ENCODE results near the gene NDUFV3. TPM values are rescaled to one million over a fixed set of nuclear protein-coding genes. Genes with fewer than 3 reads are reported as not detected.
"Not testable (repeated sequence)": the region's sequence is repeated elsewhere in the genome, so short reads cannot be mapped to it uniquely, and the experiment has no call there.

Gene NDUFV3
- total and polyA plus RNA-seq, 2 donors (not counting 3 experiments of a cell fraction or from before 2014, with no cell fraction given): 13.4 to 45.7 TPM

- H3K4me3 ChIP-seq (replicated peaks in 1 of 3; ENCODE audit: insufficient read depth in 1 of 3, low read depth in 1 of 3, low read length in 3 of 3); H3K79me2 ChIP-seq (ENCODE audit: control insufficient read depth, insufficient read depth, low read length); H3K9me1 ChIP-seq (replicated peaks; ENCODE audit: control insufficient read depth, extremely low read depth, insufficient read depth, low read length); DNase-seq (ENCODE audit: low read depth, low spot score); BruUV-seq (replicated peaks); H3K27me3 ChIP-seq (ENCODE audit: control insufficient read depth in 2 of 2, insufficient read depth in 2 of 2, low read length in 2 of 2); H3K36me3 ChIP-seq (ENCODE audit: control insufficient read depth in 2 of 2, extremely low read depth in 1 of 2, insufficient read depth in 2 of 2, low read length in 2 of 2); H3K4me2 ChIP-seq (ENCODE audit: insufficient read depth, low read length); H3K27ac ChIP-seq (ENCODE audit: insufficient read depth, low read depth, low read length); intact Hi-C loops (cut with micrococcal nuclease); dilution Hi-C loops (cut with MboI; ENCODE audit: extremely low pct_ligation_motif_present, low sequenced_read_pairs); FAIRE-seq; CTCF ChIA-PET; H3K9ac ChIP-seq (replicated peaks; ENCODE audit: extremely low read depth, insufficient read depth, low read length); H3K9me3 ChIP-seq (replicated peaks; ENCODE audit: control insufficient read depth, insufficient read depth, low read length); H4K20me1 ChIP-seq (replicated peaks; ENCODE audit: control insufficient read depth, extremely low read depth, insufficient read depth, low read length); H3K4me1 ChIP-seq (ENCODE audit: control insufficient read depth, extremely low read depth, insufficient read depth, low read length); H2AFZ ChIP-seq (ENCODE audit: low read depth, low read length); POLR2A ChIA-PET: not testable (repeated sequence)
These were observed 40.2 kb downstream of the NDUFV3 start for GRCh38 chr21:42933137-42933970.

GRCh38 chr21:42933973-42934372 lies 40.9 kb downstream of the NDUFV3 start:
- H3K79me2 ChIP-seq (ENCODE audit: control insufficient read depth, insufficient read depth, low read length); H3K9me1 ChIP-seq (replicated peaks; ENCODE audit: control insufficient read depth, extremely low read depth, insufficient read depth, low read length); POLR2A ChIA-PET; BruUV-seq (replicated peaks); CTCF ChIA-PET; H2AFZ ChIP-seq (ENCODE audit: low read depth, low read length); dilution Hi-C loops (cut with MboI; ENCODE audit: extremely low pct_ligation_motif_present, low sequenced_read_pairs); H3K9me3 ChIP-seq (replicated peaks; ENCODE audit: control insufficient read depth, insufficient read depth, low read length); H3K4me3 ChIP-seq (replicated peaks in 1 of 3; ENCODE audit: insufficient read depth in 1 of 3, low read depth in 1 of 3, low read length in 3 of 3); H4K20me1 ChIP-seq (replicated peaks; ENCODE audit: control insufficient read depth, extremely low read depth, insufficient read depth, low read length); H3K9ac ChIP-seq (replicated peaks; ENCODE audit: extremely low read depth, insufficient read depth, low read length); intact Hi-C loops (cut with micrococcal nuclease); H3K36me3 ChIP-seq (ENCODE audit: control insufficient read depth in 2 of 2, extremely low read depth in 1 of 2, insufficient read depth in 2 of 2, low read length in 2 of 2); FAIRE-seq; H3K4me2 ChIP-seq (ENCODE audit: insufficient read depth, low read length); H3K27me3 ChIP-seq (ENCODE audit: control insufficient read depth in 2 of 2, insufficient read depth in 2 of 2, low read length in 2 of 2); H3K27ac ChIP-seq (ENCODE audit: insufficient read depth, low read depth, low read length); DNase-seq (ENCODE audit: low read depth, low spot score); H3K4me1 ChIP-seq (ENCODE audit: control insufficient read depth, extremely low read depth, insufficient read depth, low read length): not testable (repeated sequence)

GRCh38 chr21:42936360-42936759 lies 43.3 kb downstream of the NDUFV3 start:
- H3K4me3 ChIP-seq (replicated peaks in 1 of 3; ENCODE audit: insufficient read depth in 1 of 3, low read depth in 1 of 3, low read length in 3 of 3); H3K4me1 ChIP-seq (ENCODE audit: control insufficient read depth, extremely low read depth, insufficient read depth, low read length); FAIRE-seq; H3K4me2 ChIP-seq (ENCODE audit: insufficient read depth, low read length); H3K9me1 ChIP-seq (replicated peaks; ENCODE audit: control insufficient read depth, extremely low read depth, insufficient read depth, low read length); H3K9ac ChIP-seq (replicated peaks; ENCODE audit: extremely low read depth, insufficient read depth, low read length); H3K36me3 ChIP-seq (ENCODE audit: control insufficient read depth in 2 of 2, extremely low read depth in 1 of 2, insufficient read depth in 2 of 2, low read length in 2 of 2); DNase-seq (ENCODE audit: low read depth, low spot score); H2AFZ ChIP-seq (ENCODE audit: low read depth, low read length); H3K9me3 ChIP-seq (replicated peaks; ENCODE audit: control insufficient read depth, insufficient read depth, low read length); intact Hi-C loops (cut with micrococcal nuclease); H3K79me2 ChIP-seq (ENCODE audit: control insufficient read depth, insufficient read depth, low read length); dilution Hi-C loops (cut with MboI; ENCODE audit: extremely low pct_ligation_motif_present, low sequenced_read_pairs); BruUV-seq (replicated peaks); CTCF ChIA-PET; POLR2A ChIA-PET; H3K27ac ChIP-seq (ENCODE audit: insufficient read depth, low read depth, low read length); H3K27me3 ChIP-seq (ENCODE audit: control insufficient read depth in 2 of 2, insufficient read depth in 2 of 2, low read length in 2 of 2); H4K20me1 ChIP-seq (replicated peaks; ENCODE audit: control insufficient read depth, extremely low read depth, insufficient read depth, low read length): not testable (repeated sequence)

GRCh38 chr21:42937034-42937940 lies 44.2 kb downstream of the NDUFV3 start:
- H3K4me1 ChIP-seq (ENCODE audit: control insufficient read depth, extremely low read depth, insufficient read depth, low read length); DNase-seq (ENCODE audit: low read depth, low spot score); H3K36me3 ChIP-seq (ENCODE audit: control insufficient read depth in 2 of 2, extremely low read depth in 1 of 2, insufficient read depth in 2 of 2, low read length in 2 of 2); H3K9me1 ChIP-seq (replicated peaks; ENCODE audit: control insufficient read depth, extremely low read depth, insufficient read depth, low read length); H3K9me3 ChIP-seq (replicated peaks; ENCODE audit: control insufficient read depth, insufficient read depth, low read length); intact Hi-C loops (cut with micrococcal nuclease); H2AFZ ChIP-seq (ENCODE audit: low read depth, low read length); H3K27me3 ChIP-seq (ENCODE audit: control insufficient read depth in 2 of 2, insufficient read depth in 2 of 2, low read length in 2 of 2); BruUV-seq (replicated peaks); H3K9ac ChIP-seq (replicated peaks; ENCODE audit: extremely low read depth, insufficient read depth, low read length); H4K20me1 ChIP-seq (replicated peaks; ENCODE audit: control insufficient read depth, extremely low read depth, insufficient read depth, low read length); H3K4me3 ChIP-seq (replicated peaks in 1 of 3; ENCODE audit: insufficient read depth in 1 of 3, low read depth in 1 of 3, low read length in 3 of 3); H3K79me2 ChIP-seq (ENCODE audit: control insufficient read depth, insufficient read depth, low read length); FAIRE-seq; H3K4me2 ChIP-seq (ENCODE audit: insufficient read depth, low read length); dilution Hi-C loops (cut with MboI; ENCODE audit: extremely low pct_ligation_motif_present, low sequenced_read_pairs); H3K27ac ChIP-seq (ENCODE audit: insufficient read depth, low read depth, low read length): not testable (repeated sequence)
- ChIA-PET CTCF (interaction anchor here (0.9 kb wide), 1 partner anchor 9 kb away, joined by 4 read pairs; no protein-coding TSS in a partner anchor), POLR2A (interaction anchor here (0.8 kb wide), 1 partner anchor 37 kb away, joined by 3 read pairs; no protein-coding TSS in a partner anchor)
